Prostate gland (tissue), 2 donors: ENCODE results near the gene TPD52L2. TPM values are rescaled to one million over a fixed set of nuclear protein-coding genes. Genes with fewer than 3 reads are reported as not detected.

ENCODE experiments used
- DNase-seq: peaks from one replicate; pipeline ENCODE4 v3.0.0-alpha.2; 2019; ENCODE audit warnings: low spot score
- H3K27ac ChIP-seq, 2 donors: fragments of 200-600 bp; sonication (generic); 2 replicates each; pipeline ENCODE4 v1.5.1; 2017 to 2019
- H3K27me3 ChIP-seq: fragments of 200-600 bp; sonication (generic); replicated peaks from 2 replicates; pipeline ENCODE4 v1.5.1; 2019; ENCODE audit not compliant: insufficient read depth
- H3K36me3 ChIP-seq, 2 donors: fragments of 200-600 bp; sonication (generic); 1 replicate in 1 of 2; 2 replicates in 1 of 2; pipeline versions ENCODE4 v1.5.1 to v1.8.1; 2017 to 2019
- H3K4me1 ChIP-seq: fragments of 200-600 bp; sonication (generic); replicated peaks from 2 replicates; pipeline ENCODE4 v1.5.1; 2019
- H3K4me3 ChIP-seq, 2 donors: fragments of 200-600 bp; sonication (generic); 2 replicates each; pipeline ENCODE4 v1.5.1; 2017 to 2019
- H3K9me3 ChIP-seq: fragments of 200-600 bp; sonication (generic); 2 replicates; pipeline ENCODE4 v1.5.1; 2017
- CTCF ChIP-seq, 4 experiments: fragments of 200-600 bp in 2 of 4; fragments of 450-650 bp in 2 of 4; sonication (generic) in 2 of 4; IDR thresholded peaks; 1 replicate in 3 of 4; 2 replicates in 1 of 4; pipeline ENCODE4 v1.5.1; 2016 to 2019; ENCODE audit warnings: antibody characterized with exemption in 4 of 4, mild to moderate bottlenecking in 2 of 4, moderate library complexity in 2 of 4
- POLR2A ChIP-seq: fragments of 450-650 bp; IDR thresholded peaks from one replicate; pipeline ENCODE4 v1.6.1; 2016; ENCODE audit warnings: antibody characterized with exemption, mild to moderate bottlenecking
- POLR2AphosphoS5 ChIP-seq: sonication (generic); formaldehyde crosslinking; IDR thresholded peaks from one replicate; pipeline ENCODE4 v1.6.1; 2017; ENCODE audit warnings: antibody characterized with exemption
- WGBS: methylation state at CpG from one replicate; pipeline ENCODE4 v1.1.5; 2018; 5-methylcytosine and 5-hydroxymethylcytosine counted together
- intact Hi-C: fragments of 100-400 bp; cut with DNase I; formaldehyde crosslinking; loops from one replicate; pipeline ENCODE4 v1.14.2; 2022
- total RNA-seq, 2 donors: library from RNA; depleted of rRNA; stranded (reverse); fragments of >200 nt; gene quantifications; one replicate each; pipeline ENCODE4 v1.1.0, GENCODE V29; 2016

TPD52L2 gene
- total RNA-seq, 2 donors from 2014 or later, result 105 to 127 TPM

GRCh38 chr20:63839620-63840019, 25.4 kb upstream of the TPD52L2 start:
- TF ChIP-seq CTCF (IDR thresholded peaks at IDR 0.05) (no peak), POLR2AphosphoS5 (no peak), POLR2A (no peak)
- no peak for DNase-seq
- intact Hi-C loops, result no loop called here
- H3K9me3 ChIP-seq, result no peaks in the 10 kb centered on the region
- H3K27ac ChIP-seq, result no peak overlapping the region
- H3K4me1 ChIP-seq, result no peaks in the 10 kb centered on the region
- no peak overlapping the region for H3K4me3 ChIP-seq
- 81% methylated on average over 11 of the region's 13 CpGs for WGBS
- H3K27me3 ChIP-seq, result no peaks in the 10 kb centered on the region
- no peaks in the 10 kb centered on the region for H3K36me3 ChIP-seq

GRCh38 chr20:63840405-63840828, 24.7 kb upstream of the TPD52L2 start:
- TF ChIP-seq CTCF (IDR thresholded peaks at IDR 0.05), result no peak
- no peak for TF ChIP-seq POLR2A
- TF ChIP-seq POLR2AphosphoS5, result no peak
- Histone ChIP-seq H3K36me3 (no peaks in the 10 kb centered on the region), H3K9me3 (no peaks in the 10 kb centered on the region), H3K4me3 (no peak overlapping the region), H3K4me1 (no peaks in the 10 kb centered on the region), H3K27me3 (no peaks in the 10 kb centered on the region), H3K27ac (no peak overlapping the region)
- intact Hi-C loops, result no loop called here
- 76% methylated on average over 11 of the region's 11 CpGs for WGBS
- DNase-seq, result no peak

- no peak for TF ChIP-seq POLR2AphosphoS5
- no peaks in the 10 kb centered on the region for H3K9me3 ChIP-seq
- no peaks in the 10 kb centered on the region for H3K36me3 ChIP-seq
- no peak overlapping the region for H3K27ac ChIP-seq
- H3K27me3 ChIP-seq, result peaks cover 6% of the 10 kb centered on the region
- intact Hi-C loops, result no loop called here
- WGBS, result 73% methylated on average over 9 of the region's 9 CpGs
- no peak overlapping the region for H3K4me3 ChIP-seq
- DNase-seq, result no peak
- no peaks in the 10 kb centered on the region for H3K4me1 ChIP-seq
Measured at GRCh38 chr20:63842258-63842657, 22.8 kb upstream of the TPD52L2 start.

GRCh38 chr20:63843222-63843621, 21.8 kb upstream of the TPD52L2 start:
- Histone ChIP-seq H3K27ac (no peak overlapping the region), H3K9me3 (no peaks in the 10 kb centered on the region), H3K27me3 (peaks cover 6% of the 10 kb centered on the region), H3K36me3 (no peaks in the 10 kb centered on the region), H3K4me1 (no peaks in the 10 kb centered on the region), H3K4me3 (no peak overlapping the region)
- intact Hi-C loops, result no loop called here
- TF ChIP-seq POLR2A, result no peak
- TF ChIP-seq POLR2AphosphoS5, result no peak
- TF ChIP-seq CTCF (IDR thresholded peaks at IDR 0.05), result no peak
- no peak for DNase-seq
- 71% methylated on average over 12 of the region's 12 CpGs for WGBS

GRCh38 chr20:63843778-63844177, 21.3 kb upstream of the TPD52L2 start:
- Histone ChIP-seq H3K36me3 (no peaks in the 10 kb centered on the region), H3K27me3 (peaks cover 6% of the 10 kb centered on the region), H3K4me3 (no peak overlapping the region), H3K4me1 (no peaks in the 10 kb centered on the region), H3K9me3 (no peaks in the 10 kb centered on the region), H3K27ac (no peak overlapping the region)
- TF ChIP-seq POLR2AphosphoS5, result no peak
- no peak for TF ChIP-seq POLR2A
- TF ChIP-seq CTCF (IDR thresholded peaks at IDR 0.05), result no peak
- 56% methylated on average over 13 of the region's 16 CpGs for WGBS
- intact Hi-C loops, result no loop called here
- DNase-seq, result no peak
